ENCODE data around the gene PDXP.
A peak's percentile ranks its signal among the peaks of the same experiment; 100 is the strongest.

GRCh38 chr22:37696657-37697537 lies 38.4 kb downstream of the PDXP start, which contains the start of gene TRIOBP:
- TF ChIP-seq ATF2 (tag by site-specific recombination; IDR thresholded peaks at IDR 0.05; ENCODE audit: low read depth) (no peak), CTCF (tag by site-specific recombination; IDR thresholded peaks at IDR 0.05) (peak; percentile 73), ZNF24 (tag by site-specific recombination; IDR thresholded peaks at IDR 0.05) (no peak), ZBTB11 (tag by site-specific recombination; conservative IDR thresholded peaks at IDR 0.05; ENCODE audit: low read depth) (no peak), ZNF394 (tag by site-specific recombination; IDR thresholded peaks at IDR 0.05; ENCODE audit: borderline replicate concordance) (no peak), ZNF211 (tag by site-specific recombination; IDR thresholded peaks at IDR 0.05; ENCODE audit: low read depth) (no peak), REST (tag by site-specific recombination; IDR thresholded peaks at IDR 0.05) (no peak), SCRT2 (tag by site-specific recombination; IDR thresholded peaks at IDR 0.05) (no peak), ZNF768 (tag by site-specific recombination; IDR thresholded peaks at IDR 0.05) (no peak), ZEB2 (tag by site-specific recombination; IDR thresholded peaks at IDR 0.05) (peak; percentile 62; the same call in 1 of the 2 replicates), PRDM10 (tag by site-specific recombination; IDR thresholded peaks at IDR 0.05) (peak; percentile 87), YY1 (tag by site-specific recombination; IDR thresholded peaks at IDR 0.05) (no peak), ZNF580 (tag by site-specific recombination; IDR thresholded peaks at IDR 0.05) (no peak)

Data from HEK293 (cell line).